ENCODE measurements around the gene IGSF21. TPM values are rescaled to one million over a fixed set of nuclear protein-coding genes. Genes with fewer than 3 reads are reported as not detected.

Gene IGSF21
- polyA plus RNA-seq, 2 of the 4 experiments (the other 2 are of a cell fraction): not detected

DNA sequence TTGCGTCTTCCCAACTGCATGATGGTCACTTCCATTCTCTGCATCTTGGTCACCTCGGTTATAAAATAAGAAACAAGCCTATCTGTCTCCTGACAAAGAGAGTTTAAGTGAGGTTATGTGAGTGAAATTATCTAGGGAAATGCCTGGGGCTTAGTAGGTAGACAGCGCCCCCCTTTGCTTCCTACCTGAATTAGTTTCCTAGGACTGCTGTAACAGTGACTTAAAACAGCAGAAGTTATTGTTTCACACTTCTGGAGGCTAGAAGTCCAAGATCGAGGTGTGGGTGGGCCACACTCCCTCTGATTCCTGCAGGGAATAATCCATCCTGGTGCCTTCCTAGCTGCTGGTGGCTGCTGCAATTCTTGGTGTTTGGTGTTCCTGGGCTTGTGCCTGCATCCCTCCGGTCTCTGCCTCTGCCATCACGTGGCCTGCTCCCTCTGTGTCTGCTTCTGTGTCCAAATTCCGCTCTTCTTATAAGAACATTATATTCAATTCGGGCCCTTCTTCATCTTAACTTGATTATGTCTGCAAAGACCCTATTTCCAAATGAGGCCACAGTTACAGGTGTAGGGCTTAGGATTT, 92.6 kb downstream of the IGSF21 start:
- no peaks in the 10 kb centered on the region for H3K9me3 ChIP-seq
- POLR2A ChIA-PET: no interaction called here
- 15% methylated on average over 8 of the region's 8 CpGs for WGBS (ENCODE audit: missing lambda C conversion rate)
- H3K4me3 ChIP-seq: no peak overlapping the region
- H3K4me1 ChIP-seq: no peaks in the 10 kb centered on the region
- H3K27ac ChIP-seq: no peak overlapping the region
- no peak for TF ChIP-seq RCOR1 (IDR thresholded peaks at IDR 0.05; ENCODE audit: low read depth, low read length)
- TF ChIP-seq ESRRA (IDR thresholded peaks at IDR 0.05; ENCODE audit: borderline replicate concordance, low read length): no peak
- no peak for TF ChIP-seq TFCP2L1 (CRISPR knock-in tag; IDR thresholded peaks at IDR 0.05)
- TF ChIP-seq ZFP36 (IDR thresholded peaks at IDR 0.05; ENCODE audit: borderline replicate concordance, partially characterized antibody): no peak
- no peak for TF ChIP-seq HOXB5 (CRISPR knock-in tag; IDR thresholded peaks at IDR 0.05)
- TF ChIP-seq NR3C1 (IDR thresholded peaks at IDR 0.05): no peak
- TF ChIP-seq RARB (CRISPR knock-in tag; IDR thresholded peaks at IDR 0.05): no peak
- TF ChIP-seq, protein P1, sequence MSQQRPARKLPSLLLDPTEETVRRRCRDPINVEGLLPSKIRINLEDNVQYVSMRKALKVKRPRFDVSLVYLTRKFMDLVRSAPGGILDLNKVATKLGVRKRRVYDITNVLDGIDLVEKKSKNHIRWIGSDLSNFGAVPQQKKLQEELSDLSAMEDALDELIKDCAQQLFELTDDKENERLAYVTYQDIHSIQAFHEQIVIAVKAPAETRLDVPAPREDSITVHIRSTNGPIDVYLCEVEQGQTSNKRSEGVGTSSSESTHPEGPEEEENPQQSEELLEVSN (IDR thresholded peaks at IDR 0.05; ENCODE audit: borderline replicate concordance, low read depth): no peak
- TF ChIP-seq, protein P2, sequence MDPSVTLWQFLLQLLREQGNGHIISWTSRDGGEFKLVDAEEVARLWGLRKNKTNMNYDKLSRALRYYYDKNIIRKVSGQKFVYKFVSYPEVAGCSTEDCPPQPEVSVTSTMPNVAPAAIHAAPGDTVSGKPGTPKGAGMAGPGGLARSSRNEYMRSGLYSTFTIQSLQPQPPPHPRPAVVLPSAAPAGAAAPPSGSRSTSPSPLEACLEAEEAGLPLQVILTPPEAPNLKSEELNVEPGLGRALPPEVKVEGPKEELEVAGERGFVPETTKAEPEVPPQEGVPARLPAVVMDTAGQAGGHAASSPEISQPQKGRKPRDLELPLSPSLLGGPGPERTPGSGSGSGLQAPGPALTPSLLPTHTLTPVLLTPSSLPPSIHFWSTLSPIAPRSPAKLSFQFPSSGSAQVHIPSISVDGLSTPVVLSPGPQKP (IDR thresholded peaks at IDR 0.05; ENCODE audit: low read depth, low read length): no peak
- CTCF ChIA-PET: no interaction called here
- ATAC-seq (no peak), FAIRE-seq (no peak), DNase-seq (ENCODE audit: low read depth in 1 of 2, low spot score in 1 of 2) (no peak)
- no peak overlapping the region for H3K4me2 ChIP-seq

GRCh38 chr1:18200918-18201317, 93.3 kb downstream of the IGSF21 start:
- Histone ChIP-seq H3K4me3 (no peak overlapping the region), H3K9me3 (no peaks in the 10 kb centered on the region), H3K4me2 (no peak overlapping the region), H3K27ac (no peak overlapping the region), H3K4me1 (no peaks in the 10 kb centered on the region)
- CTCF ChIA-PET: interaction anchor here (1.4 kb wide), 1 partner anchor 34 kb away, joined by 3 read pairs; no protein-coding TSS in a partner anchor
- 4% methylated on average over 6 of the region's 6 CpGs for WGBS (ENCODE audit: missing lambda C conversion rate)
- DNase-seq (ENCODE audit: low read depth in 1 of 2, low spot score in 1 of 2) (no peak), FAIRE-seq (no peak), ATAC-seq (no peak)
- POLR2A ChIA-PET: no interaction called here
- no peak for TF ChIP-seq NFE2L2 (conservative IDR thresholded peaks at IDR 0.05; ENCODE audit: low read length)
- no peak for TF ChIP-seq EP300 (IDR thresholded peaks at IDR 0.05)
- no peak for TF ChIP-seq USF2 (IDR thresholded peaks at IDR 0.05)
- no peak for TF ChIP-seq ZFP36 (IDR thresholded peaks at IDR 0.05; ENCODE audit: borderline replicate concordance, partially characterized antibody)
- TF ChIP-seq, protein P3, sequence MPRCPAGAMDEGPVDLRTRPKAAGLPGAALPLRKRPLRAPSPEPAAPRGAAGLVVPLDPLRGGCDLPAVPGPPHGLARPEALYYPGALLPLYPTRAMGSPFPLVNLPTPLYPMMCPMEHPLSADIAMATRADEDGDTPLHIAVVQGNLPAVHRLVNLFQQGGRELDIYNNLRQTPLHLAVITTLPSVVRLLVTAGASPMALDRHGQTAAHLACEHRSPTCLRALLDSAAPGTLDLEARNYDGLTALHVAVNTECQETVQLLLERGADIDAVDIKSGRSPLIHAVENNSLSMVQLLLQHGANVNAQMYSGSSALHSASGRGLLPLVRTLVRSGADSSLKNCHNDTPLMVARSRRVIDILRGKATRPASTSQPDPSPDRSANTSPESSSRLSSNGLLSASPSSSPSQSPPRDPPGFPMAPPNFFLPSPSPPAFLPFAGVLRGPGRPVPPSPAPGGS (IDR thresholded peaks at IDR 0.05): no peak
- no peak for TF ChIP-seq PHF8 (IDR thresholded peaks at IDR 0.05; ENCODE audit: borderline replicate concordance, low read depth)
- no peak for TF ChIP-seq RAD21 (conservative IDR thresholded peaks at IDR 0.05 in 1 of 2, IDR thresholded peaks at IDR 0.05 in 1 of 2)
- no peak for TF ChIP-seq RFX5 (IDR thresholded peaks at IDR 0.05)
- TF ChIP-seq HOXB13 (CRISPR knock-in tag; IDR thresholded peaks at IDR 0.05; ENCODE audit: low read depth): no peak
- TF ChIP-seq HEYL (CRISPR knock-in tag; IDR thresholded peaks at IDR 0.05): no peak
- TF ChIP-seq FOSB (CRISPR knock-in tag; IDR thresholded peaks at IDR 0.05): no peak
